K562 (cell line): Measurements from ENCODE around the gene PCSK7. TPM values are rescaled to one million over a fixed set of nuclear protein-coding genes. Genes with fewer than 3 reads are reported as not detected.

Experiments
- ATAC-seq: fragments of 200-7000 bp; cut with Tn5 transposase; 3 replicates; pipeline ENCODE4 v1.9.1; 2020; ENCODE audit warnings: moderate library complexity
- BruUV-seq: library from RNA; stranded (reverse); fragments of 400-500 nt; replicated peaks from 2 replicates; lab custom pipeline; 2021; lab: Mats Ljungman, UMichigan
- CTCF ChIA-PET: fragments of 300-600 bp; formaldehyde crosslinking; extraction: SDS; loops from one replicate; lab custom pipeline; 2021; ENCODE audit warnings: low intra/inter-chr PET ratio; lab: Yijun Ruan, JAX
- POLR2A ChIA-PET: fragments of 300-600, 350-650 bp; sonication (Branson Sonifier 250); formaldehyde crosslinking; extraction: SDS; loops from one replicate; lab custom pipeline; 2021; ENCODE audit warnings: antibody characterized with exemption, inconsistent platforms; lab: Yijun Ruan, JAX
- DNase-seq, 4 experiments: peaks; one replicate each; pipeline versions ENCODE4 v3.0.0 to v3.0.0-alpha.2; 2011 to 2018; ENCODE audit warnings: low spot score in 3 of 4, mixed read lengths in 3 of 4; ENCODE audit errors: extremely low read depth in 1 of 4
- FAIRE-seq: peaks from 2 replicates; lab custom pipeline; 2011; peaks lifted over from hg19 to GRCh38; lab: Jason Lieb, UNC
- H2AFZ ChIP-seq: 2 replicates; pipeline ENCODE4 v1.6.0; 2011; ENCODE audit warnings: low read depth, low read length, control low read depth, inconsistent platforms
- H3K27ac ChIP-seq: fragments of 200-600 bp; 3 replicates; pipeline ENCODE4 v1.8.0; 2011; ENCODE audit warnings: low read depth, mild to moderate bottlenecking, control low read depth, inconsistent platforms, low read length, moderate library complexity, mixed read lengths; ENCODE audit errors: extremely low read depth
- H3K27me3 ChIP-seq, 2 experiments: fragments of 300-600 bp in 1 of 2; 2 replicates in 1 of 2; 3 replicates in 1 of 2; pipeline versions ENCODE4 v1.6.0 to v1.8.0; 2011; ENCODE audit warnings: inconsistent platforms in 2 of 2, low read length in 2 of 2, mild to moderate bottlenecking in 1 of 2, mixed read lengths in 1 of 2, moderate library complexity in 1 of 2; ENCODE audit not compliant: control insufficient read depth in 2 of 2, insufficient read depth in 2 of 2
- H3K36me3 ChIP-seq: fragments of 300-600 bp; 3 replicates; pipeline ENCODE4 v1.8.0; 2011; ENCODE audit warnings: mild to moderate bottlenecking, low read length, inconsistent platforms; ENCODE audit not compliant: control insufficient read depth, insufficient read depth
- H3K4me1 ChIP-seq, 2 experiments: fragments of 200-600 bp in 1 of 2; replicated peaks in 1 of 2; 2 replicates in 1 of 2; 3 replicates in 1 of 2; pipeline versions ENCODE4 v1.5.1 to v1.8.0; 2011; ENCODE audit warnings: inconsistent platforms in 2 of 2, low read length in 2 of 2, mild to moderate bottlenecking in 1 of 2, mixed read lengths in 1 of 2, moderate library complexity in 1 of 2; ENCODE audit not compliant: control insufficient read depth in 2 of 2, insufficient read depth in 2 of 2
- H3K4me2 ChIP-seq: 2 replicates; pipeline ENCODE4 v1.6.1; 2011; ENCODE audit warnings: low read length, control low read depth, inconsistent platforms, mixed read lengths; ENCODE audit not compliant: insufficient read depth
- H3K4me3 ChIP-seq: fragments of 200-600 bp; sonication (generic), shearing (Covaris generic); 2 replicates; pipeline ENCODE4 v1.5.1; 2016; ENCODE audit warnings: control low read depth, inconsistent platforms
- H3K79me2 ChIP-seq: fragments of 200-600 bp; 3 replicates; pipeline ENCODE4 v1.8.0; 2011; ENCODE audit warnings: low read length, inconsistent platforms; ENCODE audit not compliant: control insufficient read depth, insufficient read depth
- H3K9ac ChIP-seq, 2 experiments: 2 replicates each; pipeline versions ENCODE4 v1.6.0 to v1.6.1; 2011; ENCODE audit warnings: low read depth in 2 of 2, low read length in 2 of 2, control low read depth in 1 of 2, inconsistent platforms in 1 of 2, mild to moderate bottlenecking in 1 of 2, mixed read lengths in 1 of 2; ENCODE audit not compliant: insufficient read depth in 1 of 2
- H3K9me1 ChIP-seq: one replicate; pipeline ENCODE4 v1.6.0; 2011; ENCODE audit warnings: inconsistent platforms, mild to moderate bottlenecking, low read length, moderate library complexity; ENCODE audit not compliant: control insufficient read depth, insufficient read depth
- H3K9me3 ChIP-seq: replicated peaks from 2 replicates; pipeline ENCODE4 v1.5.1; 2011; ENCODE audit warnings: low read depth, low read length, inconsistent platforms; ENCODE audit not compliant: control insufficient read depth, insufficient read depth
- H4K20me1 ChIP-seq: replicated peaks from 2 replicates; pipeline ENCODE4 v1.6.1; 2011; ENCODE audit warnings: low read length, inconsistent platforms, mixed read lengths; ENCODE audit not compliant: control insufficient read depth, insufficient read depth
- CTCFL ChIP-seq: IDR thresholded peaks from 2 replicates; pipeline ENCODE4 v1.6.1; 2011; ENCODE audit warnings: borderline replicate concordance, low read depth, mild to moderate bottlenecking, moderate library complexity, low read length; ENCODE audit not compliant: insufficient read depth, poor library complexity, severe bottlenecking
- ELF2 ChIP-seq: fragments of 250-450 bp; sonication (Bioruptor Pico); IDR thresholded peaks from 2 replicates; pipeline ENCODE4 v1.5.0; 2021; ENCODE audit warnings: mild to moderate bottlenecking
- ETV6 ChIP-seq, 3 experiments: fragments of 150-350 bp in 1 of 3; sonication (generic) in 1 of 3; formaldehyde crosslinking in 1 of 3; IDR thresholded peaks; 2 replicates each; pipeline versions ENCODE4 v1.6.1 to v1.8.0; 2014 to 2022; ENCODE audit warnings: borderline replicate concordance in 2 of 3, low read depth in 2 of 3, antibody characterized with exemption in 1 of 3, low read length in 1 of 3, mild to moderate bottlenecking in 1 of 3, missing genetic modification reagents in 1 of 3
- GTF2B ChIP-seq: IDR thresholded peaks from 2 replicates; pipeline ENCODE4 v1.6.1; 2011; ENCODE audit not compliant: insufficient read length; ENCODE audit errors: extremely low read depth
- HEY1 ChIP-seq: fragments of 250-450 bp; sonication (Bioruptor Pico); IDR thresholded peaks from 2 replicates; pipeline ENCODE4 v1.5.0; 2020; ENCODE audit warnings: mild to moderate bottlenecking, moderate library complexity, borderline replicate concordance
- NCOR1 ChIP-seq: fragments of 450-650 bp; IDR thresholded peaks from 2 replicates; pipeline ENCODE4 v1.6.1; 2016; ENCODE audit warnings: mild to moderate bottlenecking, moderate library complexity
- STAG1 ChIP-seq: sonication (generic); formaldehyde crosslinking; IDR thresholded peaks from 2 replicates; pipeline ENCODE4 v1.5.0; 2020; ENCODE audit warnings: missing genetic modification reagents, borderline replicate concordance
- ZNF764 ChIP-seq: fragments of 250-450 bp; sonication (Bioruptor Pico); IDR thresholded peaks from 2 replicates; pipeline ENCODE4 v1.4.0; 2020; ENCODE audit warnings: low read depth, mild to moderate bottlenecking, moderate library complexity
- WGBS: fragments of 100-300 bp; shearing (Covaris generic); methylation state at CpG from one replicate; pipeline ENCODE4 v1.1.6; 2016; ENCODE audit warnings: low coverage, mixed read lengths; ENCODE audit not compliant: insufficient coverage; ENCODE audit errors: missing lambda C conversion rate; 5-methylcytosine and 5-hydroxymethylcytosine counted together
- in situ Hi-C: fragments of 300-500 bp; cut with MboI; formaldehyde crosslinking; loops from 4 replicates; pipeline ENCODE4 v1.15.0; 2018; ENCODE audit warnings: inconsistent platforms, mixed read lengths
- intact Hi-C: fragments of 100-400 bp; cut with micrococcal nuclease; formaldehyde crosslinking; loops from 2 replicates; pipeline ENCODE4 v1.14.2; 2022
- polyA plus RNA-seq, 8 experiments: library from polyadenylated mRNA; depleted of rRNA in 4 of 8; stranded (reverse) in 5 of 8; unstranded in 3 of 8; fragments of >200 nt; fragmentation: Nextera tagmentation in 2 of 8; fragmentation: Illumina TruSeq in 1 of 8; extraction: Ambion mirVana in 2 of 8; extraction: Trizol in 1 of 8; gene quantifications; 2 replicates each; pipeline versions ENCODE4 v1.2.1 to v1.2.3, GENCODE V29; 2011 to 2014; ENCODE audit warnings: inconsistent platforms in 1 of 8, missing spikeins in 1 of 8
- total RNA-seq, 7 experiments: library from RNA; depleted of rRNA in 6 of 7; stranded (reverse); fragments of >200 nt in 6 of 7; fragmentation: Illumina TruSeq in 2 of 7; extraction: Trizol in 2 of 7; gene quantifications; 2 replicates each; pipeline versions ENCODE4 v1.2.1 to v1.2.3, GENCODE V29; 2011 to 2021; ENCODE audit warnings: low replicate concordance in 1 of 7

Gene PCSK7
- total and polyA plus RNA-seq, 9 of the 15 experiments (the other 6 are each of a cell fraction or from before 2014, with no cell fraction given): 3.1 to 29.2 (median 15.6) TPM

- FAIRE-seq: no peak
- BruUV-seq: no TSS peak
Observed at GRCh38 chr11:117281159-117281558, 49.3 kb upstream of the PCSK7 start.

More at GRCh38 chr11:117281159-117281558, 49.3 kb upstream of the PCSK7 start:
- in situ Hi-C loops: no loop called here
- H3K79me2 ChIP-seq: no peaks in the 10 kb centered on the region
- DNase-seq (no peak), ATAC-seq (no peak)
- H3K27ac ChIP-seq: no peak overlapping the region
- H3K9ac ChIP-seq: no peak overlapping the region
- H2AFZ ChIP-seq: no peak overlapping the region
- H3K27me3 ChIP-seq: no peaks in the 10 kb centered on the region
- ChIA-PET POLR2A (no interaction called here), CTCF (no interaction called here)
- peaks cover 52% of the 10 kb centered on the region for H3K36me3 ChIP-seq
- 84% methylated on average over 6 of the region's 6 CpGs for WGBS
- H3K4me1 ChIP-seq: peaks cover 0 to 5% of the 10 kb centered on the region in 2 experiments; a peak in 3 of 5 replicates
- no peak for TF ChIP-seq ETV6 (IDR thresholded peaks at IDR 0.05; ENCODE audit: borderline replicate concordance in 1 of 2, low read depth in 2 of 2, low read length in 1 of 2)
- no peak for TF ChIP-seq ETV6 (CRISPR knock-in tag; IDR thresholded peaks at IDR 0.05; ENCODE audit: borderline replicate concordance)
- no peak for TF ChIP-seq HEY1 (CRISPR knock-in tag)
- TF ChIP-seq NCOR1: no peak
- TF ChIP-seq GTF2B: no peak
- TF ChIP-seq ZNF764: no peak
- no peak for TF ChIP-seq CTCFL
- TF ChIP-seq STAG1 (CRISPR knock-in tag): no peak
- TF ChIP-seq ELF2 (CRISPR knock-in tag): no peak
- H3K9me1 ChIP-seq: no peaks in the 10 kb centered on the region
- no peaks in the 10 kb centered on the region for H3K9me3 ChIP-seq
- no peak overlapping the region for H3K4me2 ChIP-seq
- H4K20me1 ChIP-seq: peaks cover 3% of the 10 kb centered on the region; the same call in 1 of the 2 replicates
- intact Hi-C loops: no loop called here
- H3K4me3 ChIP-seq: no peak overlapping the region
